Posterior cingulate gyrus (tissue), 11 donors: ENCODE results near the gene VPS33B.

Experiments
- DNase-seq, 10 donors: peaks; one replicate each; pipeline versions ENCODE4 v3.0.0 to v3.0.0-alpha.2; 2020 to 2021; ENCODE audit warnings: mixed read lengths in 3 of 10
- intact Hi-C: fragments of 100-400 bp; cut with DNase I; formaldehyde crosslinking; loops from one replicate; pipeline ENCODE4 v1.15.1; 2023

VPS33B gene

DNA sequence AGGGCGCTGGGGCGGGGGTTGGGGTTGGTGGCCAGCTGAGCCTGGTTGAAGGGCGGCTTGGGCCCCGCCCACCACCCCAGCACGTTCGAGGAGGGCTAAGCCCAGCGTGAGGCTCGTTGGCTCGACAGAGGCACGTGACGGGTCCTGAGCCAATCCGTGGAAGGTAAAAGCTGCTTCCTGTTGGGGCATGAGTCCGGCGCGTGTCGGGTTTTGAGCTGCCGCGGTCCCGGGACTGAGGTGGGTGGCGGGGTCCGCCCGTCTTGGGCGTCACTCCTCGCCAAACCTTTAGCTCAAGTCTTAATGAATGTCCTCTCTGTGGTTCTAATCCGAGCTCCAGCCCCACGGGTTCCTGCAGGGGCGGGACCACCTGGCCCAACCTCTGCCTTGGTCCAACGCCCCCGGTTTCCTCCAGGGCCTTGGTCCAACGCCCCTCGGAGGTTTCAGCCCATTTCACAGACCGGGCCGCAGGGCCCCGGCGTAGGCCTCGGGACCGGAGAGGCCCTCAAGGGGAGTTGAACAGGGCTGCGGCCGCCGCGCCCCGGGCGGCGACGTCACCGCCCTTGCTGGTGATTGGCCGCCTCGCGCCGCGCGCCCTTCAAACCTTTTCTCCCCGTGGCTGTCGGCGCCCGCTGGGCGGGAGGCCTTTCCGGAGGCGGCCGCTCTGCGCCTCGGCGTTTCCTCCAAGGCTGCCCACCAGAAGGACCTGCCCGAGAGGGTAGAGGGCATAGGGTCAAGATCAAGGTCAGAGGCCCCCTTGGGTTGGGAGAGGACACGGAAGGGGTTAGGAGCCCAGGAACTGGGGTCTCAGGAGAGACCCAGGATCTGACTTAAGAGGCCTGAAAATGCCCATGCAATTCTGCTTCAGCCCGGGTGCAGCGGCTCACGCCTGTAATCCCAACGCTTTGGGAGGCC lies 67.4 kb downstream of the VPS33B start, which contains the start of gene RCCD1:
Gene RCCD1 (plus strand): TSS at position 173 of the 912 bp plus-strand sequence. CDS start 1,851 bp downstream, outside the sequence.
- intact Hi-C loops: loop anchor here (2.0 to 5.0 kb wide), 2 partner anchors 37 to 316 kb away; partner anchors contain the start of gene PRC1

DNA sequence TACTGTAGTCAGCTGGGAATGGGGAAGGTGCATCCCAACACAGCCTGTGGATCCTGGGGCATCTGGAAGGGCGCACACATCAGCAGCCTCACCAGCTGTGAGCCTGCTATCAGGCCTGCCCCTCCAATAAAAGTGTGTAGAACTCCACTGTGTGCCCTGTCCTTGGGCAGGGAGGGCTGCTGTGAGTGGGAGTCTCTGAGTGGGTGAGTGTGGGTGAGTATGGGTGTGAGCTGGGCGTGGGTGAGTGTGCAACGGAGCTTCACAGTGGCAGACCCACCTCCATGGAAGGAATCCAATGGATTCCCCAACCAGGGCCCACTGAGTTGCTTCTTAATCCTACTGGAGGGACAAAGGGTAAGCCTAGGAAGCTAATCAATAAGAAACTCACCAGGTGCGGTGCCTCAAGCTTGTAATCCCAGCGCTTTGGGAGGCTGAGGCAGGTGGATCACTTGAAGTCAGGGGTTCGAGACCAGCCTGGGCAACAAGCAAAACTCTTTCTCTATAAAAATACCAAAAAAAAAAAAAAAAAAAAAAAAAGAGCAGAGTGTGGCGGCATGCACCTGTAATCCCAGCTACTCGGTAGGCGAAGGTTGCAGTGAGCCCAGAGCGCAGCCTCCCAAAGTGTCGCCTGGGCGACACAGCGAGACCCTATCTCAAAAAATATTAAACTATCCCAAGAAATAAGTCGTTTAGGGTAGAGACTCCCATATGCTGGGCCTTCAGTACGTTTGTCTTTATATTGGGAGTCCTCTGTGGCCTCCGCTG lies 68.3 kb downstream of the VPS33B start:
- peak in 2 of 10 donors; percentile 28 to 63 for DNase-seq
- intact Hi-C loops: loop anchor here (2.0 to 5.0 kb wide), 2 partner anchors 38 to 317 kb away; partner anchors contain the start of gene PRC1

More for the DNA sequence above, 67.4 kb downstream of the VPS33B start, which contains the start of gene RCCD1:
- DNase-seq: peak; percentile 92 to 99 (median 97)

DNA sequence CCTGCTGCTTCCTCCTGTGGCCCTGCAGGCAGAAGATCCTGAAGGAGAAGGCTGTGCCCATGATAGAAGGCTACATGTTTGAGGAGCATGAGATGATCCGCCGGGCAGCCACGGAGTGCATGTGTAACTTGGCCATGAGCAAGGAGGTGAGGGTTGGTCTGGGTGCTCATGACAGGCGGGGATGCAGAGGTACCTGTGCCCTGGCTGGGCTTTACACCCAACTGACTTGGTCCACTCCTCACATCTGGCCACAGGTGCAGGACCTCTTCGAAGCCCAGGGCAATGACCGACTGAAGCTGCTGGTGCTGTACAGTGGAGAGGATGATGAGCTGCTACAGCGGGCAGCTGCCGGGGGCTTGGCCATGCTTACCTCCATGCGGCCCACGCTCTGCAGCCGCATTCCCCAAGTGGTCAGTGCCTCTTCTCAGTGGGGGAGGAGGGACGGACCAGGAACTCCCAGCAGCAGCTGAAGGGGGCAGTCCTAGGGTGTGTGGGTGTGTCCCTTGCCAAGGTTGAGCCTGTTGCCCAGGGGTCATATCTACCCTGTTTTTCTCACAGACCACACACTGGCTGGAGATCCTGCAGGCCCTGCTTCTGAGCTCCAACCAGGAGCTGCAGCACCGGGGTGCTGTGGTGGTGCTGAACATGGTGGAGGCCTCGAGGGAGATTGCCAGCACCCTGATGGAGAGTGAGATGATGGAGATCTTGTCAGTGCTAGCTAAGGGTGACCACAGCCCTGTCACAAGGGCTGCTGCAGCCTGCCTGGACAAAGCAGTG lies 69.3 kb downstream of the VPS33B start:
- DNase-seq: peak in 1 of 10 donors; percentile 46
- intact Hi-C loops: loop anchor here (5.0 kb wide), 1 partner anchor 39 kb away; the partner anchor contains the start of gene PRC1

DNA sequence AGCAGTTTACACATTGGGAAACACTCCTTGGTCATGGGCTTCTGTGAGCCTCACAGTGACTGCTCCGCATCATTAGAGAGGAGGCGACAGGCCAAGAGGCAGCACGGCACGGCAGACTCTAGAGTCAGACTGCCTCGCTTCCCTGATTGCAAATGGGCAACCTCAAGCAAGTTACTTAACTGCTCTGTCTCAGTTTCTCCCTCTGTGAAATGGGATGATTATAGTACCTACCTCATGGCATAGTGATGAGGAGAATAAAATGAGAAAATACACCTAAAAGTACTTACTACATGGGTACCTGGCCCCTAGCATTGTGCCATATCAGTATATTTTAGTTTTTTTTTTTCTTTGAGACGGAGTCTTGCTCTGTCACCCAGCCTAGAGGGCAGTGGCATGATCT lies 71.7 kb downstream of the VPS33B start:
- peak in 1 of 10 donors; percentile 27 for DNase-seq
- intact Hi-C loops: loop anchor here (5.0 kb wide), 1 partner anchor 42 kb away; the partner anchor contains the start of gene PRC1

DNA sequence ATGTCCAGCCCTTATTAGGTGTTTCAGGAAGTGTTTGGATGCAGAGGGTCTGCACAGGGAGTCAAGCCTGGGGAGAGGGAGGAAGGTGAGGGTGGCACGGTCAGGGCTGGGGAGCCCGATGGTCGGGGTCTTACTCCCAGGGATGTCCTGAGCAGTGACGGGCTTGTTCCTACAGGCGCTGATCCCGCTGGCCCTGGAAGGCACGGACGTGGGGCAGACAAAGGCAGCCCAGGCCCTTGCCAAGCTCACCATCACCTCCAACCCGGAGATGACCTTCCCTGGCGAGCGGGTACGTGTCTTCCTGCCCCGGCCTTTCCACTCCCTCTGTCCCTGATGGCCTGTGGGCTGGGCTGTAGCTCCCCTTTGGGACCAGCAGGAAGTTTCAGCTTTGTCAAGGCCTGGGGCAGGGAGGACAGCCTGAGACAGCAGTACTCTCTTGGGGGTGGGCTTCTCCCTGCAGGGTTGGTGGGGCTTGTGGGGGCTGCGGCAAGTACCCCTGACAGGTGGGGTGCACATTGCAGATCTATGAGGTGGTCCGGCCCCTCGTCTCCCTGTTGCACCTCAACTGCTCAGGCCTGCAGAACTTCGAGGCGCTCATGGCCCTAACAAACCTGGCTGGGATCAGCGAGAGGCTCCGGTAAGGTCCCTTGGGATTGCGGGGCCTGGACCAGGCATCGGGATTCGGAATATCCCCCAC lies 72.3 kb downstream of the VPS33B start:
- intact Hi-C loops: loop anchor here (5.0 kb wide), 1 partner anchor 42 kb away; the partner anchor contains the start of gene PRC1
- DNase-seq: peak in 3 of 10 donors; percentile 54 to 74 (median 61)
